Liver (tissue), 9 donors: ENCODE results near the gene NUDT6. TPM values are rescaled to one million over a fixed set of nuclear protein-coding genes. Genes with fewer than 3 reads are reported as not detected.

Source experiments
- DNase-seq: peaks from one replicate; pipeline ENCODE4 v3.0.0-alpha.2; 2017; ENCODE audit warnings: low spot score
- H3K27ac ChIP-seq, 2 donors: one replicate each; pipeline ENCODE4 v1.7.0; 2013; ENCODE audit warnings: inconsistent platforms in 2 of 2, low read length in 2 of 2, control low read depth in 1 of 2, low read depth in 1 of 2, mild to moderate bottlenecking in 1 of 2
- H3K27me3 ChIP-seq, 4 donors: one replicate each; pipeline versions ENCODE4 v1.6.1 to v1.7.0; 2013; ENCODE audit warnings: low read length in 3 of 4, inconsistent platforms in 1 of 4, mild to moderate bottlenecking in 1 of 4, moderate library complexity in 1 of 4; ENCODE audit not compliant: control insufficient read depth in 4 of 4, insufficient read depth in 4 of 4
- H3K36me3 ChIP-seq, 4 donors: one replicate each; pipeline versions ENCODE4 v1.6.1 to v1.7.0; 2013; ENCODE audit warnings: low read length in 3 of 4, mild to moderate bottlenecking in 3 of 4, low read depth in 1 of 4, moderate library complexity in 1 of 4; ENCODE audit not compliant: control insufficient read depth in 4 of 4, insufficient read depth in 3 of 4
- H3K4me1 ChIP-seq, 4 donors: one replicate each; pipeline versions ENCODE4 v1.6.1 to v1.7.0; 2013; ENCODE audit warnings: low read length in 3 of 4, mild to moderate bottlenecking in 3 of 4, moderate library complexity in 1 of 4; ENCODE audit not compliant: control insufficient read depth in 4 of 4, insufficient read depth in 4 of 4
- H3K4me3 ChIP-seq, 3 donors: one replicate each; pipeline versions ENCODE4 v1.6.1 to v1.7.0; 2013; ENCODE audit warnings: low read length in 3 of 3, control low read depth in 1 of 3, low read depth in 1 of 3, mild to moderate bottlenecking in 1 of 3
- H3K9ac ChIP-seq, 2 donors: one replicate each; pipeline ENCODE4 v1.7.0; 2013; ENCODE audit warnings: low read length in 2 of 2, mild to moderate bottlenecking in 2 of 2, moderate library complexity in 2 of 2, control low read depth in 1 of 2, low read depth in 1 of 2
- H3K9me3 ChIP-seq, 4 donors: one replicate each; pipeline versions ENCODE4 v1.6.1 to v1.7.0; 2013; ENCODE audit warnings: low read length in 3 of 4; ENCODE audit not compliant: control insufficient read depth in 4 of 4
- HNF4A ChIP-seq, 2 donors: conservative IDR thresholded peaks; 2 replicates each; pipeline ENCODE4 v1.6.1; 2016; ENCODE audit warnings: antibody characterized with exemption in 2 of 2, mild to moderate bottlenecking in 2 of 2
- RAD21 ChIP-seq, 2 donors: IDR thresholded peaks; 2 replicates each; pipeline ENCODE4 v1.6.1; 2016; ENCODE audit warnings: antibody characterized with exemption in 2 of 2, mild to moderate bottlenecking in 2 of 2
- RXRA ChIP-seq, 2 donors: IDR thresholded peaks; 2 replicates each; pipeline ENCODE4 v1.6.1; 2017 to 2018; ENCODE audit warnings: antibody characterized with exemption in 2 of 2, mild to moderate bottlenecking in 1 of 2
- WGBS: extraction: QIAGEN DNeasy Blood & Tissue Kit; methylation state at CpG from one replicate; pipeline ENCODE4 v1.1.7; 2013; 5-methylcytosine and 5-hydroxymethylcytosine counted together
- polyA plus RNA-seq, 2 donors: library from polyadenylated mRNA; stranded (reverse) in 1 of 2; unstranded in 1 of 2; fragments of 200-250 nt in 1 of 2; fragments of >200 nt in 1 of 2; fragmentation: Nextera tagmentation in 1 of 2; extraction: Ambion mirVana in 1 of 2; gene quantifications; one replicate each; pipeline versions ENCODE4 v1.2.1 to v1.2.3, GENCODE V29; 2013 to 2015
- total RNA-seq, 2 donors: library from RNA; depleted of rRNA; stranded (reverse); fragments of >200 nt; gene quantifications; one replicate each; pipeline ENCODE4 v1.2.3, GENCODE V29; 2014
- donor health status: healthy.
- donor health status: healthy.
- donor health status: healthy.
- donor health status: healthy.
- donor health status: healthy.

NUDT6 gene
- total and polyA plus RNA-seq, 4 donors, result 8.8 to 13.8 (median 11.0) TPM

DNA sequence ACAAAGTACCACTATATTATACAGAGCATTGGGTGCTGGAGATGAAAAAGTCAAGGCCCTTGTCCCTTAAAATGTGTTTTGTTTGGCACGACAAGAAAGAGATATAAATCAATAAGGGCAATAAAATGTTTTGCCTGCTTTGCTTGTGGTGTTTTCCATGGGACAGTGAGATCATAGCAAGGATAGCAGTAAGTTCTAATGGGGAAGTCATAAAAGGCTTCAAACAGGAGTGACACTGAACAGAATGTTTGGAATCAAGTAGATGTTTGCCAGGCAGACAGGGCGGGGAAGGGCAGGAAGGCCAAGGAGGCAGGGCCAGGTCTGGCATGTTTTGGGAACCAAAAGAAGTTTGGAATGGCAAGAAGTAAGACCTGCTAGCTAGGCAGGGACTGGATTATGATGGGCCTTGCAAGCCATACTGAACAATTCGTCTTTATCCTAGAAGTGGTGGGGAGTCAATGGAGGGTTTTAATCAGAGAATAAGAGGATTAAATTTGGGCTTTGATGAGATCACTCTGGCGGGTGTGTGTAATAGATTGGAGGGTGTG lies 79.3 kb downstream of the NUDT6 start:
- H3K27me3 ChIP-seq, result no peaks in the 10 kb centered on the region
- no peak for TF ChIP-seq RAD21 (IDR thresholded peaks at IDR 0.05)
- TF ChIP-seq RXRA (IDR thresholded peaks at IDR 0.05), result peak in 1 of 2 donors; percentile 24
- TF ChIP-seq HNF4A (conservative IDR thresholded peaks at IDR 0.05), result peak; percentile 21 to 31
- H3K36me3 ChIP-seq, result no peaks in the 10 kb centered on the region
- H3K27ac ChIP-seq, result no peak overlapping the region
- H3K9me3 ChIP-seq, result no peaks in the 10 kb centered on the region
- H3K9ac ChIP-seq, result no peak overlapping the region
- no peak for DNase-seq
- WGBS, result 57% methylated on average over 4 of the region's 4 CpGs
- no peak overlapping the region for H3K4me3 ChIP-seq
- H3K4me1 ChIP-seq, result peaks cover 0 to 8% (median 3%) of the 10 kb centered on the region in 4 donors

Other genes with a start within 250 kb of the NUDT6 start
- gene BBS12, start 189.9 kb downstream of the NUDT6 start, total RNA-seq, result 1 to 10 TPM; 1.0 to 2.1 TPM
- under 1 TPM; 0.53 to 0.59 TPM for gene BBS12, start 189.9 kb downstream of the NUDT6 start, polyA plus RNA-seq
- gene FGF2, start 95.8 kb downstream of the NUDT6 start, total RNA-seq, result 1 to 10 TPM; 1.4 TPM
- under 1 TPM; 0.52 to 0.61 TPM for gene FGF2, start 95.8 kb downstream of the NUDT6 start, polyA plus RNA-seq